GM12878 (cell line): Measurements from ENCODE around the gene PTPRD.

Source experiments
- CREB1 ChIP-seq: IDR thresholded peaks from 2 replicates; pipeline ENCODE4 v1.6.1; 2012; ENCODE audit warnings: low read depth, mild to moderate bottlenecking, inconsistent platforms
- EP300 ChIP-seq, 2 experiments: fragments of 150-350 bp in 1 of 2; IDR thresholded peaks; 2 replicates each; pipeline ENCODE4 v1.6.1; 2011 to 2012; ENCODE audit warnings: low read depth in 2 of 2, low read length in 2 of 2, borderline replicate concordance in 1 of 2, improper control_type of control experiment in 1 of 2, inconsistent platforms in 1 of 2; ENCODE audit not compliant: control insufficient read depth in 1 of 2
- ETV6 ChIP-seq, 2 experiments: fragments of 450-650 bp in 1 of 2; IDR thresholded peaks in 1 of 2; conservative IDR thresholded peaks in 1 of 2; 2 replicates each; pipeline ENCODE4 v1.6.1; 2014; ENCODE audit warnings: antibody characterized with exemption in 1 of 2, borderline replicate concordance in 1 of 2, low read depth in 1 of 2, mild to moderate bottlenecking in 1 of 2, moderate library complexity in 1 of 2
- JUND ChIP-seq: IDR thresholded peaks from 2 replicates; pipeline ENCODE4 v1.6.1; 2012; ENCODE audit warnings: low read depth, mild to moderate bottlenecking, low read length, improper control_type of control experiment, moderate library complexity
- MEF2A ChIP-seq: IDR thresholded peaks from 2 replicates; pipeline ENCODE4 v1.6.1; 2011; ENCODE audit warnings: low read depth, mild to moderate bottlenecking, low read length, moderate library complexity; ENCODE audit not compliant: insufficient read depth
- POLR2A ChIP-seq: IDR thresholded peaks from 2 replicates; pipeline ENCODE4 v1.6.1; 2011; ENCODE audit warnings: low read depth, mild to moderate bottlenecking, low read length
- POLR2AphosphoS2 ChIP-seq: IDR thresholded peaks from 2 replicates; pipeline ENCODE4 v1.6.1; 2011; ENCODE audit warnings: low read depth, mild to moderate bottlenecking, low read length, improper control_type of control experiment, moderate library complexity
- POLR2AphosphoS5 ChIP-seq: IDR thresholded peaks from 2 replicates; pipeline ENCODE4 v1.6.1; 2011; ENCODE audit warnings: mild to moderate bottlenecking, low read length, inconsistent platforms
- RELA ChIP-seq: fragments of 450-650 bp; IDR thresholded peaks from 2 replicates; pipeline ENCODE4 v1.8.0; 2014; ENCODE audit warnings: borderline replicate concordance; ENCODE audit not compliant: partially characterized antibody
- TCF3 ChIP-seq: IDR thresholded peaks from 2 replicates; pipeline ENCODE4 v1.6.1; 2012; ENCODE audit warnings: low read depth, mild to moderate bottlenecking, low read length, borderline replicate concordance; ENCODE audit not compliant: insufficient read depth
- TCF7 ChIP-seq: IDR thresholded peaks from 2 replicates; pipeline ENCODE4 v1.6.1; 2014; ENCODE audit warnings: antibody characterized with exemption, borderline replicate concordance
- ZNF24 ChIP-seq: fragments of 450-650 bp; IDR thresholded peaks from 2 replicates; pipeline ENCODE4 v1.6.1; 2017; ENCODE audit warnings: antibody characterized with exemption, mild to moderate bottlenecking
- TF ChIP-seq, protein P1 (sequence below), 3 experiments: IDR thresholded peaks in 2 of 3; conservative IDR thresholded peaks in 1 of 3; 2 replicates each; pipeline ENCODE4 v1.5.1; 2011; ENCODE audit warnings: low read depth in 3 of 3, low read length in 3 of 3, mild to moderate bottlenecking in 3 of 3, control low read depth in 2 of 3, moderate library complexity in 2 of 3, inconsistent platforms in 1 of 3, mixed read lengths in 1 of 3; ENCODE audit not compliant: control insufficient read depth in 2 of 3, insufficient read depth in 1 of 3; ENCODE audit errors: extremely low read depth in 1 of 3
- TF ChIP-seq, protein P2 (sequence below): fragments of 450-650 bp; IDR thresholded peaks from 2 replicates; pipeline ENCODE4 v1.6.1; 2017; ENCODE audit warnings: mild to moderate bottlenecking, moderate library complexity

DNA sequence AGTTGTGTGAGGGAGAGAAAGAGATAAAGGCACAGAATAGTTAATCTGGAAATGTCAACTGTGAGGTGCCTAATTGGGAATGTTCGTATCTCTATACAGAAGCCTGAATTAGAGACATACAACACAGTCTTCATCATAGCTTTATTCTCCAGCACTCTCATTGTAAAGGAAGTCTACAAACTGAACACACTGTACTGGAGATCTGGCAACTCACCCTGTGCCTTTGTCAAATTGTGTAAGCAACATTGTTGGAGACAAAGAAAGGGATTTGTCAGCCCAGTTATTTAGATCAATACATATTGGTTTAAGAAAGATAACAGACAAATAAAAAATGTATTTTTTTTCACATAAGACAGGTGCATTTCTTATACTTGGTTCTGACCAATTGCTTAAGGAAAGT, 1980.3 kb downstream of the PTPRD start:
- TF ChIP-seq POLR2A, result no peak
- no peak for TF ChIP-seq EP300 (IDR thresholded peaks at IDR 0.05; ENCODE audit: borderline replicate concordance in 1 of 2, control insufficient read depth in 1 of 2, low read depth in 2 of 2, low read length in 2 of 2)
- no peak for TF ChIP-seq TCF3
- no peak for TF ChIP-seq RELA
- TF ChIP-seq, protein P1, sequence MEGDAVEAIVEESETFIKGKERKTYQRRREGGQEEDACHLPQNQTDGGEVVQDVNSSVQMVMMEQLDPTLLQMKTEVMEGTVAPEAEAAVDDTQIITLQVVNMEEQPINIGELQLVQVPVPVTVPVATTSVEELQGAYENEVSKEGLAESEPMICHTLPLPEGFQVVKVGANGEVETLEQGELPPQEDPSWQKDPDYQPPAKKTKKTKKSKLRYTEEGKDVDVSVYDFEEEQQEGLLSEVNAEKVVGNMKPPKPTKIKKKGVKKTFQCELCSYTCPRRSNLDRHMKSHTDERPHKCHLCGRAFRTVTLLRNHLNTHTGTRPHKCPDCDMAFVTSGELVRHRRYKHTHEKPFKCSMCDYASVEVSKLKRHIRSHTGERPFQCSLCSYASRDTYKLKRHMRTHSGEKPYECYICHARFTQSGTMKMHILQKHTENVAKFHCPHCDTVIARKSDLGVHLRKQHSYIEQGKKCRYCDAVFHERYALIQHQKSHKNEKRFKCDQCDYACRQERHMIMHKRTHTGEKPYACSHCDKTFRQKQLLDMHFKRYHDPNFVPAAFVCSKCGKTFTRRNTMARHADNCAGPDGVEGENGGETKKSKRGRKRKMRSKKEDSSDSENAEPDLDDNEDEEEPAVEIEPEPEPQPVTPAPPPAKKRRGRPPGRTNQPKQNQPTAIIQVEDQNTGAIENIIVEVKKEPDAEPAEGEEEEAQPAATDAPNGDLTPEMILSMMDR (IDR thresholded peaks at IDR 0.05 in 2 of 3, conservative IDR thresholded peaks at IDR 0.05 in 1 of 3; ENCODE audit: control insufficient read depth in 2 of 3, extremely low read depth in 1 of 3, insufficient read depth in 1 of 3, low read depth in 3 of 3, low read length in 3 of 3), result no peak
- TF ChIP-seq MEF2A, result no peak
- no peak for TF ChIP-seq ETV6 (conservative IDR thresholded peaks at IDR 0.05 in 1 of 2, IDR thresholded peaks at IDR 0.05 in 1 of 2; ENCODE audit: borderline replicate concordance in 1 of 2, low read depth in 1 of 2)
- TF ChIP-seq POLR2AphosphoS5, result no peak
- TF ChIP-seq, protein P2, sequence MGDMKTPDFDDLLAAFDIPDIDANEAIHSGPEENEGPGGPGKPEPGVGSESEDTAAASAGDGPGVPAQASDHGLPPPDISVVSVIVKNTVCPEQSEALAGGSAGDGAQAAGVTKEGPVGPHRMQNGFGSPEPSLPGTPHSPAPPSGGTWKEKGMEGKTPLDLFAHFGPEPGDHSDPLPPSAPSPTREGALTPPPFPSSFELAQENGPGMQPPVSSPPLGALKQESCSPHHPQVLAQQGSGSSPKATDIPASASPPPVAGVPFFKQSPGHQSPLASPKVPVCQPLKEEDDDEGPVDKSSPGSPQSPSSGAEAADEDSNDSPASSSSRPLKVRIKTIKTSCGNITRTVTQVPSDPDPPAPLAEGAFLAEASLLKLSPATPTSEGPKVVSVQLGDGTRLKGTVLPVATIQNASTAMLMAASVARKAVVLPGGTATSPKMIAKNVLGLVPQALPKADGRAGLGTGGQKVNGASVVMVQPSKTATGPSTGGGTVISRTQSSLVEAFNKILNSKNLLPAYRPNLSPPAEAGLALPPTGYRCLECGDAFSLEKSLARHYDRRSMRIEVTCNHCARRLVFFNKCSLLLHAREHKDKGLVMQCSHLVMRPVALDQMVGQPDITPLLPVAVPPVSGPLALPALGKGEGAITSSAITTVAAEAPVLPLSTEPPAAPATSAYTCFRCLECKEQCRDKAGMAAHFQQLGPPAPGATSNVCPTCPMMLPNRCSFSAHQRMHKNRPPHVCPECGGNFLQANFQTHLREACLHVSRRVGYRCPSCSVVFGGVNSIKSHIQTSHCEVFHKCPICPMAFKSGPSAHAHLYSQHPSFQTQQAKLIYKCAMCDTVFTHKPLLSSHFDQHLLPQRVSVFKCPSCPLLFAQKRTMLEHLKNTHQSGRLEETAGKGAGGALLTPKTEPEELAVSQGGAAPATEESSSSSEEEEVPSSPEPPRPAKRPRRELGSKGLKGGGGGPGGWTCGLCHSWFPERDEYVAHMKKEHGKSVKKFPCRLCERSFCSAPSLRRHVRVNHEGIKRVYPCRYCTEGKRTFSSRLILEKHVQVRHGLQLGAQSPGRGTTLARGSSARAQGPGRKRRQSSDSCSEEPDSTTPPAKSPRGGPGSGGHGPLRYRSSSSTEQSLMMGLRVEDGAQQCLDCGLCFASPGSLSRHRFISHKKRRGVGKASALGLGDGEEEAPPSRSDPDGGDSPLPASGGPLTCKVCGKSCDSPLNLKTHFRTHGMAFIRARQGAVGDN, result no peak
- no peak for TF ChIP-seq JUND
- TF ChIP-seq ZNF24, result no peak
- TF ChIP-seq TCF7, result no peak
- no peak for TF ChIP-seq POLR2AphosphoS2
- TF ChIP-seq CREB1, result no peak
